Cardiac muscle cell (in vitro differentiated cells and primary cell): ENCODE results near the gene ABCF3. TPM values are rescaled to one million over a fixed set of nuclear protein-coding genes. Genes with fewer than 3 reads are reported as not detected.
A peak's percentile ranks its signal among the peaks of the same experiment; 100 is the strongest.

Experiments
- DNase-seq, 2 donors: peaks; one replicate each; pipeline versions ENCODE4 v3.0.0 to v3.0.0-alpha.2; 2010 to 2017; ENCODE audit warnings: low read depth in 1 of 2, low spot score in 1 of 2
- H3K27ac ChIP-seq: fragments of 200-600 bp; sonication (generic); 2 replicates; pipeline ENCODE4 v1.5.1; 2016
- H3K27me3 ChIP-seq: fragments of 200-600 bp; sonication (generic); 2 replicates; pipeline ENCODE4 v1.6.0; 2016; ENCODE audit warnings: control low read depth
- H3K36me3 ChIP-seq: fragments of 200-600 bp; sonication (generic); 2 replicates; pipeline ENCODE4 v1.5.1; 2016; ENCODE audit warnings: control low read depth
- H3K4me1 ChIP-seq: fragments of 200-600 bp; sonication (generic); 2 replicates; pipeline ENCODE4 v1.8.1; 2017; ENCODE audit warnings: low read depth, mild to moderate bottlenecking, mixed run types
- H3K4me3 ChIP-seq: fragments of 200-600 bp; sonication (generic); 2 replicates; pipeline ENCODE4 v1.5.1; 2016; ENCODE audit warnings: mild to moderate bottlenecking
- H3K9me3 ChIP-seq: fragments of 200-600 bp; sonication (generic); 2 replicates; pipeline ENCODE4 v1.5.1; 2017; ENCODE audit warnings: low read depth, mild to moderate bottlenecking, control low read depth
- CTCF ChIP-seq: IDR thresholded peaks from 2 replicates; pipeline ENCODE4 v1.5.1; 2012; ENCODE audit warnings: low read depth, mild to moderate bottlenecking, low read length
- polyA plus RNA-seq: library from polyadenylated mRNA; unstranded; fragments of >200 nt; fragmentation: Nextera tagmentation; extraction: Ambion mirVana; gene quantifications from 2 replicates; pipeline ENCODE4 v1.2.1, GENCODE V29; 2016
- total RNA-seq: library from RNA; depleted of rRNA; stranded (reverse); fragments of >200 nt; gene quantifications from 2 replicates; pipeline ENCODE4 v1.2.3, GENCODE V29; 2016

Gene ABCF3
- total and polyA plus RNA-seq, 2 experiments from 2014 or later = 50.2 to 74.4 TPM

- no peak for TF ChIP-seq CTCF
- H3K36me3 ChIP-seq = peaks cover 42% of the 10 kb centered on the region
Measured at GRCh38 chr3:184181596-184181995, 4.4 kb upstream of the ABCF3 start.

GRCh38 chr3:184183679-184184078 is 2.3 kb upstream of the ABCF3 start:
- no peak for TF ChIP-seq CTCF
- Histone ChIP-seq H3K27me3 (no peaks in the 10 kb centered on the region), H3K9me3 (no peaks in the 10 kb centered on the region), H3K36me3 (peaks cover 50% of the 10 kb centered on the region), H3K4me1 (peaks cover 12% of the 10 kb centered on the region), H3K27ac (no peak overlapping the region), H3K4me3 (no peak overlapping the region)
- DNase-seq = no peak

More at GRCh38 chr3:184181596-184181995, 4.4 kb upstream of the ABCF3 start:
- Histone ChIP-seq H3K27me3 (no peaks in the 10 kb centered on the region), H3K4me1 (peaks cover 13% of the 10 kb centered on the region), H3K4me3 (no peak overlapping the region), H3K27ac (no peak overlapping the region), H3K9me3 (no peaks in the 10 kb centered on the region)
- DNase-seq = no peak

GRCh38 chr3:184184546-184185230 is 1.3 kb upstream of the ABCF3 start:
- Histone ChIP-seq H3K4me1 (peaks cover 12% of the 10 kb centered on the region), H3K27ac (peak overlapping the region; percentile 93), H3K4me3 (no peak overlapping the region), H3K9me3 (no peaks in the 10 kb centered on the region), H3K27me3 (no peaks in the 10 kb centered on the region), H3K36me3 (peaks cover 57% of the 10 kb centered on the region)
- TF ChIP-seq CTCF = no peak
- no peak for DNase-seq

- no peaks in the 10 kb centered on the region for H3K27me3 ChIP-seq
- H3K27ac ChIP-seq = peak overlapping the region; percentile 93
- peak overlapping the region; percentile 74 for H3K4me3 ChIP-seq
- DNase-seq = peak; percentile 100
- peaks cover 57% of the 10 kb centered on the region for H3K36me3 ChIP-seq
- peaks cover 12% of the 10 kb centered on the region for H3K4me1 ChIP-seq
- TF ChIP-seq CTCF = no peak
- H3K9me3 ChIP-seq = no peaks in the 10 kb centered on the region
Measured at GRCh38 chr3:184185461-184186183, 377 bp upstream of the ABCF3 start.

- no peak for DNase-seq
- Histone ChIP-seq H3K36me3 (peaks cover 54% of the 10 kb centered on the region), H3K27me3 (no peaks in the 10 kb centered on the region), H3K4me1 (peaks cover 12% of the 10 kb centered on the region), H3K9me3 (no peaks in the 10 kb centered on the region), H3K27ac (peak overlapping the region; percentile 86), H3K4me3 (peak overlapping the region; percentile 74)
- no peak for TF ChIP-seq CTCF
Measured at GRCh38 chr3:184186902-184187207, 856 bp downstream of the ABCF3 start.
